Measurements from ENCODE around the gene ZNF609. TPM values are rescaled to one million over a fixed set of nuclear protein-coding genes. Genes with fewer than 3 reads are reported as not detected.

ZNF609 gene
- total and polyA plus RNA-seq, 2 of the 13 experiments (the other 11 are each of a cell fraction or from before 2014, with no cell fraction given), result 8.9 to 9.9 TPM

DNA sequence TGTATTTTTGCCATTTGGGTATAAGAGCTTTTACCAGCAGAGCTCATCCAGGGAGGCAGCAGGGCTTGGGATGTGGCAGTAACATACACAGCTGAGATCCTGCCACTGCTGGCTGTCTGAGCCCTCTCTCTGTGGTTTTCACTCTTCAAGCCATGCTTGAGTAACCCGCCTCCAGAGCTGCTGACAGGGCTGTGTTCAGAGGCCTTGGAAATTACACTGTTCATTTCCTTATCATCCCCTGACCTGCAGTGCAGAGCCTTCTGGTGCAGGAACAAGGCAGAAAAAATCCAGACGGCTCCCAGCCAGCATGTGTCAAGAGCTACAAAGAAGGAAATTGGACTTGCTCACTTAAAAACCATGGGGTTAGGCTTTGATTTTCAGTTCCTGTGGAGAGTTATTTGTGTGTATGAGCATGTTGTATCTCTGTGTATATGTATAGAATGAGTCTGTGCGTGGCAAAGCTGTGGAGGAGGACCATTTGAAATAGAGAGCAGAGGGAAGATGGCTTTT lies 47.0 kb downstream of the ZNF609 start:
- Histone ChIP-seq H3K79me2 (ENCODE audit: insufficient read depth, low read length) (peaks cover 22% of the 10 kb centered on the region), H2AFZ (ENCODE audit: low read length) (no peak overlapping the region), H3K27ac (ENCODE audit: extremely low read length, insufficient read depth, low read length) (peak overlapping the region; percentile 37), H3K9ac (ENCODE audit: insufficient read depth, low read depth, low read length) (no peak overlapping the region), H3K4me3 (replicated peaks in 1 of 3; ENCODE audit: insufficient read depth in 1 of 3, low read depth in 2 of 3, low read length in 3 of 3) (no peak overlapping the region), H3K36me3 (replicated peaks in 1 of 2; ENCODE audit: control insufficient read depth in 1 of 2, insufficient read depth in 2 of 2, low read length in 2 of 2) (peaks cover 6 to 15% of the 10 kb centered on the region in 2 experiments), H3K9me3 (ENCODE audit: low read length) (no peaks in the 10 kb centered on the region), H3K4me1 (ENCODE audit: insufficient read depth, low read length) (peaks cover 40% of the 10 kb centered on the region), H3K27me3 (ENCODE audit: control insufficient read depth in 1 of 2, insufficient read depth in 2 of 2, low read length in 2 of 2) (no peaks in the 10 kb centered on the region), H3K4me2 (ENCODE audit: low read depth, low read length) (peak overlapping the region; percentile 28), H4K20me1 (ENCODE audit: insufficient read depth, low read length) (peaks cover 12% of the 10 kb centered on the region)
- FAIRE-seq, result peak; percentile 55
- ChIA-PET POLR2A (no interaction called here), CTCF (ENCODE audit: low intra/inter-chr PET ratio, low total read pairs) (no interaction called here)
- intact Hi-C loops (cut with micrococcal nuclease; ENCODE audit: unreplicated experiment) (loop anchor here (5.0 kb wide), 1 partner anchor 145 kb away; no protein-coding TSS in a partner anchor), in situ Hi-C loops (cut with HindIII; ENCODE audit: extremely low pct_ligation_motif_present, low pct_unique_long_range_greater_than_20kb) (no loop called here)
- DNase-seq (ENCODE audit: low spot score), result peak; percentile 36
- TF ChIP-seq ELF3 (CRISPR knock-in tag; IDR thresholded peaks at IDR 0.05) (0 out of 2 replicates have a peak, but pooled peaks have one; percentile 15), ZNF282 (IDR thresholded peaks at IDR 0.05; ENCODE audit: partially characterized antibody) (no peak), ATF7-NPFF (CRISPR knock-in tag; IDR thresholded peaks at IDR 0.05; ENCODE audit: low read depth) (no peak), STAG1 (CRISPR knock-in tag; IDR thresholded peaks at IDR 0.05) (0 out of 2 replicates have a peak, but pooled peaks have one; percentile 9), HOXA7 (CRISPR knock-in tag; IDR thresholded peaks at IDR 0.05) (no peak), ZNF292 (CRISPR knock-in tag; IDR thresholded peaks at IDR 0.05; ENCODE audit: borderline replicate concordance, low read depth) (peak; percentile 50; the same call in 1 of the 2 replicates)
- TF ChIP-seq, protein P1, sequence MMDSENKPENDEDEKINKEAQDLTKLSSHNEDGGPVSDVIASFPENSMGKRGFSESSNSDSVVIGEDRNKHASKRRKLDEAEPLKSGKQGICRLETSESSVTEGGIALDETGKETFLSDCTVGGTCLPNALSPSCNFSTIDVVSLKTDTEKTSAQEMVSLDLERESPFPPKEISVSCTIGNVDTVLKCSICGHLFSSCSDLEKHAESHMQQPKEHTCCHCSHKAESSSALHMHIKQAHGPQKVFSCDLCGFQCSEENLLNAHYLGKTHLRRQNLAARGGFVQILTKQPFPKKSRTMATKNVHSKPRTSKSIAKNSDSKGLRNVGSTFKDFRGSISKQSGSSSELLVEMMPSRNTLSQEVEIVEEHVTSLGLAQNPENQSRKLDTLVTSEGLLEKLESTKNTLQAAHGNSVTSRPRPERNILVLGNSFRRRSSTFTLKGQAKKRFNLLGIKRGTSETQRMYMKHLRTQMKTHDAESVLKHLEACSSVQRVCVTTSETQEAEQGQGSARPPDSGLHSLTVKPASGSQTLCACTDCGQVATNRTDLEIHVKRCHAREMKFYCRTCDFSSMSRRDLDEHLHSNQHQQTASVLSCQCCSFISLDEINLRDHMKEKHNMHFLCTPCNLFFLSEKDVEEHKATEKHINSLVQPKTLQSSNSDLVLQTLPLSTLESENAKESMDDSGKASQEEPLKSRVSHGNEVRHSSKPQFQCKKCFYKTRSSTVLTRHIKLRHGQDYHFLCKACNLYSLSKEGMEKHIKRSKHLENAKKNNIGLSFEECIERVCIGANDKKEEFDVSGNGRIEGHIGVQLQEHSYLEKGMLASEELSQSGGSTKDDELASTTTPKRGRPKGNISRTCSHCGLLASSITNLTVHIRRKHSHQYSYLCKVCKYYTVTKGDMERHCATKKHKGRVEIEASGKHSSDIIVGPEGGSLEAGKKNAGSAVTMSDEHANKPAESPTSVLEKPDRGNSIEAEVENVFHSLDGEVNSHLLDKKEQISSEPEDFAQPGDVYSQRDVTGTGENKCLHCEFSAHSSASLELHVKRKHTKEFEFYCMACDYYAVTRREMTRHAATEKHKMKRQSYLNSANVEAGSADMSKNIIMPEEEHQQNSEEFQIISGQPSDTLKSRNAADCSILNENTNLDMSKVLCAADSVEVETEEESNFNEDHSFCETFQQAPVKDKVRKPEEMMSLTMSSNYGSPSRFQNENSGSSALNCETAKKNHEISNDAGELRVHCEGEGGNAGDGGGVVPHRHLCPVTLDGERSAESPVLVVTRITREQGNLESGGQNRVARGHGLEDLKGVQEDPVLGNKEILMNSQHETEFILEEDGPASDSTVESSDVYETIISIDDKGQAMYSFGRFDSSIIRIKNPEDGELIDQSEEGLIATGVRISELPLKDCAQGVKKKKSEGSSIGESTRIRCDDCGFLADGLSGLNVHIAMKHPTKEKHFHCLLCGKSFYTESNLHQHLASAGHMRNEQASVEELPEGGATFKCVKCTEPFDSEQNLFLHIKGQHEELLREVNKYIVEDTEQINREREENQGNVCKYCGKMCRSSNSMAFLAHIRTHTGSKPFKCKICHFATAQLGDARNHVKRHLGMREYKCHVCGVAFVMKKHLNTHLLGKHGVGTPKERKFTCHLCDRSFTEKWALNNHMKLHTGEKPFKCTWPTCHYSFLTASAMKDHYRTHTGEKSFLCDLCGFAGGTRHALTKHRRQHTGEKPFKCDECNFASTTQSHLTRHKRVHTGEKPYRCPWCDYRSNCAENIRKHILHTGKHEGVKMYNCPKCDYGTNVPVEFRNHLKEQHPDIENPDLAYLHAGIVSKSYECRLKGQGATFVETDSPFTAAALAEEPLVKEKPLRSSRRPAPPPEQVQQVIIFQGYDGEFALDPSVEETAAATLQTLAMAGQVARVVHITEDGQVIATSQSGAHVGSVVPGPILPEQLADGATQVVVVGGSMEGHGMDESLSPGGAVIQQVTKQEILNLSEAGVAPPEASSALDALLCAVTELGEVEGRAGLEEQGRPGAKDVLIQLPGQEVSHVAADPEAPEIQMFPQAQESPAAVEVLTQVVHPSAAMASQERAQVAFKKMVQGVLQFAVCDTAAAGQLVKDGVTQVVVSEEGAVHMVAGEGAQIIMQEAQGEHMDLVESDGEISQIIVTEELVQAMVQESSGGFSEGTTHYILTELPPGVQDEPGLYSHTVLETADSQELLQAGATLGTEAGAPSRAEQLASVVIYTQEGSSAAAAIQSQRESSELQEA (CRISPR knock-in tag; IDR thresholded peaks at IDR 0.05; ENCODE audit: not compliant biosample characterization), result no peak
- 44% methylated on average over 3 of the region's 3 CpGs for WGBS (ENCODE audit: low lambda C conversion rate)
- ATAC-seq, result peak; percentile 95
- no TSS peak for BruUV-seq (replicated peaks)
